ENCODE measurements around the gene TXNDC16.

- TF ChIP-seq JUNB (CRISPR knock-in tag; conservative IDR thresholded peaks at IDR 0.05): no peak
- no peak for TF ChIP-seq BRCA1 (IDR thresholded peaks at IDR 0.05)
- TF ChIP-seq BRCA1 (CRISPR knock-in tag; IDR thresholded peaks at IDR 0.05): no peak
- TF ChIP-seq ARNT (IDR thresholded peaks at IDR 0.05): no peak
- TF ChIP-seq, protein P1, sequence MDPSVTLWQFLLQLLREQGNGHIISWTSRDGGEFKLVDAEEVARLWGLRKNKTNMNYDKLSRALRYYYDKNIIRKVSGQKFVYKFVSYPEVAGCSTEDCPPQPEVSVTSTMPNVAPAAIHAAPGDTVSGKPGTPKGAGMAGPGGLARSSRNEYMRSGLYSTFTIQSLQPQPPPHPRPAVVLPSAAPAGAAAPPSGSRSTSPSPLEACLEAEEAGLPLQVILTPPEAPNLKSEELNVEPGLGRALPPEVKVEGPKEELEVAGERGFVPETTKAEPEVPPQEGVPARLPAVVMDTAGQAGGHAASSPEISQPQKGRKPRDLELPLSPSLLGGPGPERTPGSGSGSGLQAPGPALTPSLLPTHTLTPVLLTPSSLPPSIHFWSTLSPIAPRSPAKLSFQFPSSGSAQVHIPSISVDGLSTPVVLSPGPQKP (CRISPR knock-in tag; IDR thresholded peaks at IDR 0.05): no peak
- TF ChIP-seq CXXC5 (CRISPR knock-in tag; IDR thresholded peaks at IDR 0.05): no peak
- TF ChIP-seq CREB3L1 (IDR thresholded peaks at IDR 0.05; ENCODE audit: borderline replicate concordance, low read depth): no peak
- no peak for TF ChIP-seq ZNF133 (CRISPR knock-in tag; IDR thresholded peaks at IDR 0.05)
- no peak for TF ChIP-seq RAD21 (CRISPR knock-in tag; conservative IDR thresholded peaks at IDR 0.05 in 1 of 2, IDR thresholded peaks at IDR 0.05 in 1 of 2)
- TF ChIP-seq SMARCE1 (IDR thresholded peaks at IDR 0.05): no peak
- TF ChIP-seq ARID2 (IDR thresholded peaks at IDR 0.05): no peak
- TF ChIP-seq CHD4 (IDR thresholded peaks at IDR 0.05; ENCODE audit: insufficient read depth, insufficient replicate concordance, low read depth, low read length, poor library complexity, severe bottlenecking): no peak
- TF ChIP-seq FOXJ3 (CRISPR knock-in tag; IDR thresholded peaks at IDR 0.05): no peak
- no peak for TF ChIP-seq REST (IDR thresholded peaks at IDR 0.05; ENCODE audit: borderline replicate concordance)
- TF ChIP-seq REST (CRISPR knock-in tag; IDR thresholded peaks at IDR 0.05; ENCODE audit: low read depth): no peak
Measured at GRCh38 chr14:52463375-52463774, 88.9 kb downstream of the TXNDC16 start.

All from K562 (cell line).